Measurements from ENCODE around the gene DEUP1.

- TF ChIP-seq CTCF (IDR thresholded peaks at IDR 0.05) = no peak
- TF ChIP-seq POLR2AphosphoS5 (IDR thresholded peaks at IDR 0.05) = no peak
- TF ChIP-seq POLR2A (IDR thresholded peaks at IDR 0.05) = no peak
Observed at GRCh38 chr11:93329936-93330445, 551 bp upstream of the DEUP1 start.

Data from sigmoid colon (tissue), 4 donors.